GM21737 (cell line): ENCODE measurements around the gene FARS2.
"Not testable (repeated sequence)": the region's sequence is repeated elsewhere in the genome, so short reads cannot be mapped to it uniquely, and the experiment has no call there.

ENCODE experiments used
- ATAC-seq: cut with Tn5 transposase; IDR thresholded peaks from one replicate; pipeline ENCODE4 v1.9.1; 2021; ENCODE audit warnings: mild to moderate bottlenecking, moderate library complexity; ENCODE audit not compliant: unreplicated experiment

FARS2 gene

DNA sequence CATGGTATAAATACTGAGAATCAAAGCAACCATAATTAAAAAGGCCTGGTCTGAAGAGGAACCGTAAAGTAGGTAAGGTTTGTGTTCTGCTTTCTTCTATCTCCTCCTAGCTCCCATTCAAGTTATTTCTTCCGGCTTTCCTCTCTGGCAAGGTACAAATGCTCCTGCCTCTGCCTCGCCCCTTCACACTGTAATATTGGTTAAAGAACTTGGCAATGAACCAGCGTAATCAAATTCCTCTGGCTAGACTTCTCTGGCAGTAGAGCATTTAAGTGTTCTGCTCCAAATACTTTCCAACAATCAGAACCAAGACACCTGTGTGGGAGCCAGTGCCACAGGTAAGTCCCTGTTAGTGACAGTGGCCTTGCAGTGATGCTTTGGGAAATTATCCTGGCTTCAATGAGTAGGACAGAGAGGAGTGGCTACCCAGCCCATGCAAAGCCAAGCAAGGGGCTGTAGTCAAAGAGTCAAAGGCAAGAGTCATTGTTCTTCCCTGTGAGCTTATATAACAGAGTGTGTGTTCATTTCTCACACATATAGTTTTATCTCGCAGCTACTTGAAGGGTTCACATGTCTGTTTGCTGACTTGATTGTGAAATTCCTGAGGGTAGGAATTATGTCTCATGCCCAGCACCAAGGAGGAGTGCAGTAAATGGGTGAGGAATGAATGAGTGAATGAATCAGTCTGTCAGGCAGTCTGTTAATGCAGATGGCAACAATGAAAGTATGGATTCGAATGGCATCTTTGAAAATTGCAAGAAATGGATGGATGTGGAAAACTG lies 416.1 kb downstream of the FARS2 start:
- ATAC-seq = no peak

DNA sequence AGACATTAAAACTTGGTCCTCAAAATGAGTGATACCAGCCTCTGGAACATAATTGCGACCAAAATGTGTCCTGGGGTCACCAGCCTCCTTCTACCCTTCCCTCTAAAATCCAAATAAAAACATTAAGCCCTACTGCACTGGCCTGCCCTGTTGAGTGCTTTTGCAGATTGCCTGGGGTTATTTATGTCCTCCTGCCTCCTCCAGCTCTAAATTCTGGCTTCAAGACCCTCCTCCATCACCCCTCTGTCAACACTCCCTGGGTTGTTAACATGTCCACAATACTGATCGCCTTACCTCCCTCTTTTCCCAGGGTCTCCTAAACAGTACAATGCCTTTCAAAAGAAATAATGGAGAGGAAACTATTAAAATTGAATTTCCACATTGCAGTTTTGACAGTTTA lies 418.0 kb downstream of the FARS2 start:
- ATAC-seq = no peak

DNA sequence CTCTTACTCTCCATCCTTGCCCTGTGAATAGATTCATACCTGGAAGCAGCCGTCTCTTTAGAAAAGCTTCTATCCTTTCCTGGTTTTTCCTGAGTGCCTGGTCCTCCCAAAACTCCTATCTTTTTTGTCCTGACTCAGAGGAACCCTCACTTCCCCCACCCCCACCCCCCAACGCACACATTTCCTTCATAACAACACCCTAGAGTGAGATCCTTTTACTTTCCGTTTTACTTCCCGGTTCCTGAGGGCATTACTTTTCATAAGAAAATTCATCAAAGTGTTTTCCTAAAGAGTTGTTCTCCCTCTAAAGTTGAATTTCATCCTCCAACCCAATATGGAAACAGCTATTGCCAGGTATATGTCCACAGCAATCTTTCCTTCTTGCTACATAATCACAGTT lies 418.4 kb downstream of the FARS2 start:
- no peak for ATAC-seq

DNA sequence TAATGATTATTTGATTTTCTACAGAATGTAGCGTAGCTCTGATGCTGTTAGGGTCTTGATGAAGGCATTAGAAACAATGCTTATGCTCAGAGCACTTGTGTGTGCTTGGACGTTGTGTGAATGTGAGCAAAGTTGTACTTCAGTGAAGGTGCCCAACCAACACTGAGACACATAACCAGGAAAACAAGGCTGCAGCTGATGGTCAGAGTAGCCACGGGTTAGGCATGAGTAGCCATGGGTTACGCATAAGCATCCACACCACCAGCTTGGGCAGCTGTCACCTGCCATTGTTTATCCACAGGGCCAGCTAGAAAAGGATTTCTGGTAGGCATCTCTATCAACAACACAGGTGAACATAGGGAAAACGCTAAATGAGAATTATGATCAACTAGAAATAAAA lies 418.8 kb downstream of the FARS2 start:
- ATAC-seq = no peak

- no peak for ATAC-seq
These were observed 420.2 kb downstream of the FARS2 start for GRCh38 chr6:5681480-5681879.

DNA sequence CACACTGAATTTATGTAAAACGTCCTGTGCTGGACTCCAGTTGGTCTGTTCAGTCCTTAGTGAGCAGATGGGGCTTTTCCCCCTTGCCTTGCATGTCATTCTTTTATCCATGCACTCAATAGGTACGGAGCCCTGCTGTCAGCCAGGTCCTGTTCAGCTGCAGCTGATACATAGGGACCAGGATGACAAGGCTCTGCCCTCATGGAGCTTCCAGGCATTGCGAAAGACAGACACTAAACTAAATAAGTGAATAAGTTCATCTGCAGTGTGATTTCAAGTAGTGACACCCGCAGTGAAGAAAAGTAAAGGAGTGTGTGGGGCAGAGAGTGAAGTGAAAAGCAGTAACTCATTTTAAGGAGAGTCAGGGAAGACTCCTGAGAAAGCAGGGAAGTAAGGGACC lies 421.2 kb downstream of the FARS2 start:
- ATAC-seq = no peak

DNA sequence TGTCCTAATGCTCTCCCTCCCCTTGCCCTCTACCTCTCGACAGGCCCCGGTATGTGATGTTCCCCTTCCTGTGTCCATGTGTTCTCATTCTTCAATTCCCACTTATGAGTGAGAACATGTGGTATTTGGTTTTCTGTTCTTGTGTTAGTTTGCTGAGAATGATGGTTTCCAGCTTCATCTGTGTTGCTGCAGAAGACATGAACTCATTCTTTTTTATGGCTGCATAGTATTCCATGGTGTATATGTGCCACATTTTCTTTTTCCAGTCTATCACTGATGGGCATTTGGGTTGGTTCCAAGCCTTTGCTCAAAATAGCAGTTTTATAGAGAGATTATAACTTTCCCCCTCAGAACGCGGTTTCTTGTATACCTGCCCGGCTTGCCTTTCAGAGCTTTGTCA lies 422.4 kb downstream of the FARS2 start:
- ATAC-seq = not testable (repeated sequence)

DNA sequence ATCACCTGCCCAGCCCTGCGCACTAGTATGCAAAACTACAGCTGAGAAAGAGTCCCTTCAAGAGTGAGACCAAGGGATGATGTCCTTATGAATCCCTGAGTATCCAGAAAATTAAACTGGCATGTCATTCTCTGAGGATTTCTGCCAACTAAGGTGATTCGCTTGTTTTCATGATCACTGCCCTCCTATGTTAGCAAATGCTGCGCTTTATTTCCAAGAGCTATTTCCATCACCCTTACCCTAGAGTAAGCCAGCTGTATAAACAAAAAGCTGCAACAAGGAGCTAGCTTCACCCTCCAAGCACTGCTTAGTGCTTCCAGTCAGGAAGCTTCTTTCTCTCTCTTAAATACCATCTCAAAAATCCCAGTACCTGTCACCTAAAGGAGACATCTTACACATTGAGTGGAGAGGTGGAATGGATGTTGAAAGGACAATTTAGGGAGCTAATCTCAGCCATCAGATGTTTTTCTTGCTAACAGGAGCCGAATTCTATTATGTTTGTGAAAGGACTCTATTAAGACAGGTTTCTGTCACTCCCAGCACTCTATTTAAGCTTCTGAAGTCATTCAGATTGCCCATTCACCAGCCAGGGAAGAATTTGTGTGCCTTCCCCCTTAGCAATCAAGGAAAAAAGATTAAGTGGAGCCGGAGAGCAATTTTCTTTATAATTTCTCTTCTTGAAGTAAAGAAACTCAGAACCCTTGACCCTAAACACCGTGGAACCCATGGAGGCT lies 423.2 kb downstream of the FARS2 start:
- no peak for ATAC-seq

GRCh38 chr6:5693225-5694145 lies 432.2 kb downstream of the FARS2 start:
- no peak for ATAC-seq

DNA sequence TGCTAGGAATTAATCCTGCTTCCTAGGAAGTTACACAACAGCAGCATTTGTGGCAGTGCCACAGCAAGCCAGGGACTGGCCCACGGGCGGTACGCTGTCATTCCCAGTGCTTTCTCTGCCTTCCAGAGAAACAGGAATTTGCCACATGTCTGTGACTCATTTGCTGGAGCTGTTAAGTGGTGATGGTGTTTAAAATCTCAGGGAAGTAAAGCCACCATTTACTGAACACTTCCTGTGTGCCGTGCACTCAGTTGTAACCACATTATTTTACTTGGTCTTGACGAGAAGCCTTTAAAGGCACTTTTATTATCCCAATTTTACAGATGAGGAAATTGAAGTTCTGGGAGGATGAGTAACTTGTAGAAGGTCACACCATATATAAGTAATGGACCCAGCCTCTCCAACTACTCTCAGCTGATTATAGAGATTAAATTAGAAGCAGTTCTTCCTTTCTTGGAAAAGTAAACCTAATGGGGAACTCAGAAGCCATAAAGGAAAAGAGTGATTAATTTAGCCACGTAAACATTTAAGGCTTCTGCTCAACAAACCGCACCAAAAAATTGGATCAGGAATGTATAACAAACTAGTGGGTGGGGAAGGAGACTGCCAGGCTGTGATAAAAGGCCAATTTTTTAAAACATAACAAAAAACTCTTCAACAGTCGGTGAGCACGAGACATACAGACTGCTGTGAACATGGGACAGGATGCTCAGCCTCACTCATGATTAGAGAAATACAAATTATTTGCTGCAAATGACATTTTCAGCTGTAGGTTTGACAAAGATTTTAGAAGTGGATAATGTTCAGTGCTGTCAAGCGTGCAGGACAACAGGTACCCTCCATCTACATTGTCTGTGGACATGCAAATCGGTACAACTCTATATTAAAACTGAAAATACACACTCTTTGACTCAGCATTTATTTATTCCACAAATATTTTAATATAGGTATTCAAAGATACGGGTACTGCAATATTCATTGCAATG lies 434.2 kb downstream of the FARS2 start:
- no peak for ATAC-seq

- ATAC-seq = no peak
These were observed 436.2 kb downstream of the FARS2 start for GRCh38 chr6:5697508-5697907.

DNA sequence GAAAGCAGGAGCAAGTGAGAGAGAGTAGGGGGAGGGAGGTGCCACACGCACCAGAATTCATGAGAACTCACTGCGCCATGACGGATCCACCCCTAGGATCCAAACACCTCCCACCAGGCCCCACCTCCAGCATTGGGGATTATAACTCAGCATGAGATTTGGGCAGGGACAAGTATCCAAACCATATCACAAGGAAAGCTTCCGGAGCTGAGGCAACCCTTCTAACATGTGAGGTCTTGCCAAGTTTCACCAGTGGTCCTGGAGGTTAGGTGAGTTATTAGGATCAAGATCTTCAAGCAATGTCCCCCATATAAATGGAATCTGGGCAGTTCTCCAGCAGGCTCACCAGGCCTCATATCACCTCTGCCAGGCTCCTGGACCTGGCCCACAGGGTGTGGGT lies 437.0 kb downstream of the FARS2 start:
- ATAC-seq = no peak

DNA sequence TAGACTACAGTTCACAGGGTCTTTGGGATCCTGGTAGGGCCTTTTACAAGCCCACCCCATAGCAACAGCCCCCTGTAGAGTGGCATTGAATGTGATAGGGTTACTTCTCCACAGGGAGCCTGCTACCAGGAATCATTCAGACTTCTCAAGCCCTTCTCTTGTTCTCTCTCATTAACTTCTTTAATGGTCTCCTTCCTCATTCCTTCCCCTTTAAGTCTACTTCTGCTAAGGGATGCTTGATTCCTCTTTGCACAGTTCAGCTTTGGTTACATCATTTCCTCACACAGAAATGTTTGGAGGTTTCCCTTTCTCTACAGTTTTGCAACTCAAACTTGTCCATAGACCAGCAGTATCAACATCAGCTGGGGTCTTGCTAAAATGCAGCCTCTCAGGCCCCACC lies 437.8 kb downstream of the FARS2 start:
- ATAC-seq = not testable (repeated sequence)

DNA sequence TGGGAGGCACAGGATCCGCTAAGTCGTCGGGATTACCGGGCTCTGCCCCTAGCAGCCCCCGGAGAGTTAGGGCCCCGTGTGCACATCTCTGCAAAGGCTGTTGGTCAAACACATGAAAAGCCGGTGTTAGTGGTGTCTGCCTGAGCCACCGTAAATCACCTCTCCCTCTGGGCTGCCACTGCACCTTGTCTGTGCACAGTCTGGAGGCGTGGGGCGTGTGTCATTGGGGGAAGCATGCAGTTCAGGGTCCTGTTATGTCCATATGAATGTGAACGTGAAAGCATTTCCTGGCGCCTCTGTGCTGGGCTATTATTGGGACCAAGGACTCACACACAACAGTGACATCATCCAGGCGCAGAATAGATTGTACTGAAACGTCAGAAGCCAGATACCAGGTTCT lies 439.9 kb downstream of the FARS2 start:
- no peak for ATAC-seq

DNA sequence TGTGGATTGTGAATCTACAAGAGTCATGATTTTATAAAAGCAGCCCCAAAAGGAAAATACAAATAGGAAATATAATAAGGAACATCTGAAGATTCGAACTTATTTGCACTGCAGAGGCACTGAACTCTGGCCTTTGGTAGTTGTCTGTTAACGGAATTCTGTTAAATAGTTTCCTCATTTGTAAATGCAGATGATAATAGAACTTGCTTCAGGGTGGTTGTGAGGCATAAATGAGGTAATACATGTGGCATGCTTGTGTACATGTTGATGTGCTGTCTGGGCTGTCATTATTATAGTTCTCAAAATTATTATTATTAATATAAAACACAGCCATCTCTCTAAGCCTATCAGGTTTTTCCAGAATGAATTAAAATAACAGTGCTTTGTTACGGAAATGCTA lies 443.4 kb downstream of the FARS2 start:
- ATAC-seq = no peak

- no peak for ATAC-seq
These were observed 443.9 kb downstream of the FARS2 start for GRCh38 chr6:5705252-5705651.

- no peak for ATAC-seq
These were observed 445.1 kb downstream of the FARS2 start for GRCh38 chr6:5706124-5707033.

- ATAC-seq = no peak
These were observed 446.1 kb downstream of the FARS2 start for GRCh38 chr6:5707281-5708045.
